Subcutaneous adipose tissue (tissue), 4 donors: Measurements from ENCODE around the gene TAF6L. TPM values are rescaled to one million over a fixed set of nuclear protein-coding genes. Genes with fewer than 3 reads are reported as not detected.

Experiments
- CTCF ChIP-seq: fragments of 450-650 bp; IDR thresholded peaks from one replicate; pipeline ENCODE4 v1.5.1; 2016; ENCODE audit warnings: low read depth, mild to moderate bottlenecking, control low read depth, antibody characterized with exemption, moderate library complexity
- total RNA-seq, 4 donors: library from RNA; depleted of rRNA; stranded (reverse); fragments of >200 nt; gene quantifications; one replicate each; pipeline ENCODE4 v1.1.0, GENCODE V29; 2016

The TAF6L gene
- total RNA-seq, 4 donors from 2014 or later: 12.1 to 25.8 (median 15.6) TPM

GRCh38 chr11:62788991-62789390 lies 17.8 kb downstream of the TAF6L start:
- TF ChIP-seq CTCF: no peak

- no peak for TF ChIP-seq CTCF
Measured at GRCh38 chr11:62789576-62789975, 18.4 kb downstream of the TAF6L start.

- TF ChIP-seq CTCF: no peak
Measured at GRCh38 chr11:62791501-62792201, 20.5 kb downstream of the TAF6L start, which contains the start of gene TMEM223. TMEM223 (minus strand) TSS chr11:62792006; CDS start chr11:62791994, 12 bp downstream.

- no peak for TF ChIP-seq CTCF
Measured at GRCh38 chr11:62792202-62792575, 21.0 kb downstream of the TAF6L start.

- TF ChIP-seq CTCF: no peak
Measured at GRCh38 chr11:62794201-62794775, 23.1 kb downstream of the TAF6L start.

- no peak for TF ChIP-seq CTCF
Measured at GRCh38 chr11:62796281-62796680, 25.1 kb downstream of the TAF6L start.

GRCh38 chr11:62799486-62799885 lies 28.3 kb downstream of the TAF6L start:
- no peak for TF ChIP-seq CTCF
